SK-N-SH (cell line): ENCODE data around the gene CCNL2. TPM values are rescaled to one million over a fixed set of nuclear protein-coding genes. Genes with fewer than 3 reads are reported as not detected.

Source experiments
- CTCF ChIA-PET: fragments of 300-600, 350-600 bp; formaldehyde crosslinking; extraction: SDS; loops from one replicate; lab custom pipeline; 2021; lab: Yijun Ruan, JAX
- POLR2A ChIA-PET: fragments of 350-600 bp; sonication (Branson Sonifier 250); formaldehyde crosslinking; extraction: SDS; loops from one replicate; lab custom pipeline; 2020; ENCODE audit warnings: antibody characterized with exemption, inconsistent platforms; lab: Yijun Ruan, JAX
- DNase-seq: peaks from one replicate; pipeline ENCODE4 v3.0.0; 2012
- H2AFZ ChIP-seq: fragments of 200-600 bp; sonication (generic); 2 replicates; pipeline ENCODE4 v1.8.1; 2016; ENCODE audit warnings: antibody characterized with exemption, mild to moderate bottlenecking, low read depth
- H3F3A ChIP-seq: fragments of 200-600 bp; sonication (generic); replicated peaks from 2 replicates; pipeline ENCODE3; 2016; ENCODE audit warnings: antibody characterized with exemption, mild to moderate bottlenecking; ENCODE audit not compliant: insufficient read depth
- H3K27ac ChIP-seq, 2 experiments: fragments of 200-500 bp in 1 of 2; fragments of 200-600 bp in 1 of 2; sonication (Bioruptor generic) in 1 of 2; sonication (generic), shearing (Covaris generic) in 1 of 2; 2 replicates each; pipeline versions ENCODE4 v1.5.1 to v1.6.1; 2014 to 2016; ENCODE audit warnings: low read depth in 2 of 2, inconsistent platforms in 1 of 2, low read length in 1 of 2, mild to moderate bottlenecking in 1 of 2, mixed read lengths in 1 of 2
- H3K27me3 ChIP-seq: fragments of 200-600 bp; sonication (generic), shearing (Covaris generic); 2 replicates; pipeline ENCODE4 v1.6.1; 2016; ENCODE audit warnings: mixed run types; ENCODE audit not compliant: insufficient read depth
- H3K36me3 ChIP-seq, 2 experiments: fragments of 200-500 bp in 1 of 2; fragments of 200-600 bp in 1 of 2; sonication (Bioruptor generic) in 1 of 2; sonication (generic) in 1 of 2; replicated peaks in 1 of 2; 2 replicates each; pipeline versions ENCODE3 to v1.5.1; 2014 to 2016; ENCODE audit warnings: low read length in 1 of 2, mild to moderate bottlenecking in 1 of 2; ENCODE audit not compliant: insufficient read depth in 2 of 2, control insufficient read depth in 1 of 2
- H3K4me1 ChIP-seq, 2 experiments: fragments of 200-500 bp in 1 of 2; fragments of 200-600 bp in 1 of 2; sonication (Bioruptor generic) in 1 of 2; sonication (generic), shearing (Covaris generic) in 1 of 2; 2 replicates each; pipeline versions ENCODE4 v1.5.1 to v1.6.1; 2014 to 2016; ENCODE audit warnings: low read depth in 1 of 2, low read length in 1 of 2, mixed run types in 1 of 2; ENCODE audit not compliant: insufficient read depth in 2 of 2, control insufficient read depth in 1 of 2
- H3K4me2 ChIP-seq: fragments of 200-600 bp; sonication (generic), shearing (Covaris generic); 2 replicates; pipeline ENCODE4 v1.6.1; 2017; ENCODE audit warnings: mixed run types
- H3K4me3 ChIP-seq, 2 experiments: fragments of 200-500 bp in 1 of 2; fragments of 200-600 bp in 1 of 2; sonication (Bioruptor generic) in 1 of 2; sonication (generic), shearing (Covaris generic) in 1 of 2; 2 replicates each; pipeline versions ENCODE4 v1.5.1 to v1.8.1; 2014 to 2016; ENCODE audit warnings: low read depth in 2 of 2, inconsistent platforms in 1 of 2, low read length in 1 of 2, mild to moderate bottlenecking in 1 of 2, mixed read lengths in 1 of 2, moderate library complexity in 1 of 2
- H3K79me2 ChIP-seq: fragments of 200-600 bp; sonication (generic); 2 replicates; pipeline ENCODE4 v1.8.1; 2017; ENCODE audit warnings: mild to moderate bottlenecking; ENCODE audit not compliant: insufficient read depth
- H3K9ac ChIP-seq: fragments of 200-600 bp; sonication (generic); 2 replicates; pipeline ENCODE4 v1.6.1; 2017; ENCODE audit warnings: mixed run types
- H3K9me2 ChIP-seq: fragments of 200-600 bp; sonication (generic); 2 replicates; pipeline ENCODE4 v1.6.1; 2017; ENCODE audit warnings: mixed run types
- H3K9me3 ChIP-seq: fragments of 200-600 bp; sonication (generic); 2 replicates; pipeline ENCODE4 v1.6.1; 2017; ENCODE audit warnings: mixed run types, mild to moderate bottlenecking, moderate library complexity
- H4K20me1 ChIP-seq: fragments of 200-600 bp; sonication (generic); 2 replicates; pipeline ENCODE4 v1.6.1; 2017; ENCODE audit warnings: mild to moderate bottlenecking, mixed run types; ENCODE audit not compliant: insufficient read depth
- EP300 ChIP-seq, 2 experiments: IDR thresholded peaks; 2 replicates each; pipeline versions ENCODE4 v1.4.0 to v1.6.1; 2012; ENCODE audit warnings: borderline replicate concordance in 1 of 2, low read depth in 1 of 2, low read length in 1 of 2
- FOXM1 ChIP-seq: IDR thresholded peaks from 2 replicates; pipeline ENCODE4 v1.4.0; 2012; ENCODE audit warnings: low read depth, mild to moderate bottlenecking
- GABPA ChIP-seq: IDR thresholded peaks from 2 replicates; pipeline ENCODE4 v1.4.0; 2012; ENCODE audit warnings: low read depth, mild to moderate bottlenecking
- GATA2 ChIP-seq: sonication (generic); formaldehyde crosslinking; IDR thresholded peaks from 2 replicates; pipeline ENCODE4 v1.5.0; 2020; ENCODE audit warnings: mild to moderate bottlenecking, missing genetic modification reagents
- MEF2A ChIP-seq: IDR thresholded peaks from 2 replicates; pipeline ENCODE4 v1.4.0; 2012; ENCODE audit warnings: low read depth, borderline replicate concordance
- NFIC ChIP-seq: IDR thresholded peaks from 2 replicates; pipeline ENCODE4 v1.4.0; 2012; ENCODE audit warnings: borderline replicate concordance
- POLR2AphosphoS5 ChIP-seq: IDR thresholded peaks from 2 replicates; pipeline ENCODE4 v1.6.1; 2012; ENCODE audit warnings: low read depth, low read length
- RAD21 ChIP-seq: IDR thresholded peaks from 2 replicates; pipeline ENCODE4 v1.6.1; 2012; ENCODE audit warnings: mild to moderate bottlenecking, low read length
- RCOR1 ChIP-seq: fragments of 150-350 bp; IDR thresholded peaks from 2 replicates; pipeline ENCODE4 v1.6.1; 2017; ENCODE audit warnings: antibody characterized with exemption, low read length
- SIN3A ChIP-seq: IDR thresholded peaks from 2 replicates; pipeline ENCODE4 v1.6.1; 2012; ENCODE audit warnings: low read depth, mild to moderate bottlenecking, low read length, moderate library complexity, borderline replicate concordance
- SMC3 ChIP-seq: IDR thresholded peaks from 2 replicates; pipeline ENCODE4 v1.6.1; 2012; ENCODE audit warnings: low read depth, low read length, improper control_type of control experiment
- TCF12 ChIP-seq: IDR thresholded peaks from 2 replicates; pipeline ENCODE4 v1.4.0; 2012
- TEAD4 ChIP-seq: IDR thresholded peaks from 2 replicates; pipeline ENCODE4 v1.4.0; 2012; ENCODE audit warnings: mild to moderate bottlenecking, borderline replicate concordance; ENCODE audit not compliant: insufficient read depth
- WGBS: methylation state at CpG from one replicate; pipeline ENCODE4 v1.1.6; 2017; ENCODE audit warnings: low lambda C conversion rate; 5-methylcytosine and 5-hydroxymethylcytosine counted together
- polyA plus RNA-seq, 3 experiments: library from polyadenylated mRNA; depleted of rRNA; stranded (reverse); fragments of >200 nt; gene quantifications; 2 replicates each; pipeline ENCODE4 v1.2.3, GENCODE V29; 2012
- TF ChIP-seq, protein P1 (sequence below): IDR thresholded peaks from 2 replicates; pipeline ENCODE4 v1.6.1; 2012; ENCODE audit warnings: mild to moderate bottlenecking, low read depth, low read length, moderate library complexity
- TF ChIP-seq, protein P2 (sequence below): IDR thresholded peaks from 2 replicates; pipeline ENCODE4 v1.4.0; 2012; ENCODE audit warnings: low read depth, borderline replicate concordance
- TF ChIP-seq, protein P3 (sequence below): fragments of 200-600 bp; sonication (generic); IDR thresholded peaks from 2 replicates; pipeline ENCODE4 v1.6.1; 2017; ENCODE audit warnings: antibody characterized with exemption, mild to moderate bottlenecking, moderate library complexity
- TF ChIP-seq, protein P4 (sequence below): IDR thresholded peaks from 2 replicates; pipeline ENCODE4 v1.4.0; 2012; ENCODE audit warnings: low read depth, borderline replicate concordance
- TF ChIP-seq, protein P5 (sequence below): IDR thresholded peaks from 2 replicates; pipeline ENCODE4 v1.4.0; 2012; ENCODE audit warnings: low read depth
- TF ChIP-seq, protein P6 (sequence below): fragments of 150-350 bp; IDR thresholded peaks from 2 replicates; pipeline ENCODE4 v1.6.1; 2016; ENCODE audit warnings: mild to moderate bottlenecking, low read depth, low read length

The CCNL2 gene
- polyA plus RNA-seq, 1 of the 3 experiments (the other 2 are of a cell fraction), result 362 TPM

DNA sequence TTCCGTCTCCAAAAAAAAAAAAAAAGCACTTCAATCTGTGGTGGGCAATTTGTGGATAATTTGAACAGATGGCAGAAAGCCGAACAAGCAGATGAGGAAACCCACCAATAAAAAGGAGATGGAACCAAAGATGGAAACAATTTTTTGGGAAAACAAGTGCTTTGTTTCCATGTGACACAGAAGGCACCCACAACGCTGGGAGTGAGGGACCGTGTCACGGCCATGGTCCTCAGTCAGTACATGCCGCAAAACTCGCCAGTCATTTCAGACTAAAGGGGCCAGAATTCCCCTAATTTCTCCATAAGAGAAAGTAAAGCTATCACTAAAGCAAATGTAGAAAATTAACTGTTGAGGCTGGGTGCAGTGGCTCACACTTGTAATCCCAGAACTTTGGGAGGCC, 5.0 kb downstream of the CCNL2 start:
- Histone ChIP-seq H3K9me3 (no peaks in the 10 kb centered on the region), H4K20me1 (0 out of 2 replicates have a peak, but pooled peaks cover 4% of the 10 kb centered on the region), H3K27ac (no peak overlapping the region), H3K4me2 (no peak overlapping the region), H2AFZ (no peak overlapping the region), H3K79me2 (peaks cover 79% of the 10 kb centered on the region), H3K9me2 (no peaks in the 10 kb centered on the region), H3K4me3 (no peak overlapping the region), H3K27me3 (no peaks in the 10 kb centered on the region), H3K36me3 (peaks cover 55 to 59% of the 10 kb centered on the region in 2 experiments), H3F3A (no peaks in the 10 kb centered on the region), H3K9ac (no peak overlapping the region), H3K4me1 (peaks cover 6 to 7% of the 10 kb centered on the region in 2 experiments; a peak in 1 of 4 replicates)
- POLR2A ChIA-PET, result no interaction called here
- DNase-seq, result no peak
- CTCF ChIA-PET, result no interaction called here
- 97% methylated on average over 7 of the region's 7 CpGs for WGBS
- TF ChIP-seq GABPA, result no peak
- TF ChIP-seq, protein P1, sequence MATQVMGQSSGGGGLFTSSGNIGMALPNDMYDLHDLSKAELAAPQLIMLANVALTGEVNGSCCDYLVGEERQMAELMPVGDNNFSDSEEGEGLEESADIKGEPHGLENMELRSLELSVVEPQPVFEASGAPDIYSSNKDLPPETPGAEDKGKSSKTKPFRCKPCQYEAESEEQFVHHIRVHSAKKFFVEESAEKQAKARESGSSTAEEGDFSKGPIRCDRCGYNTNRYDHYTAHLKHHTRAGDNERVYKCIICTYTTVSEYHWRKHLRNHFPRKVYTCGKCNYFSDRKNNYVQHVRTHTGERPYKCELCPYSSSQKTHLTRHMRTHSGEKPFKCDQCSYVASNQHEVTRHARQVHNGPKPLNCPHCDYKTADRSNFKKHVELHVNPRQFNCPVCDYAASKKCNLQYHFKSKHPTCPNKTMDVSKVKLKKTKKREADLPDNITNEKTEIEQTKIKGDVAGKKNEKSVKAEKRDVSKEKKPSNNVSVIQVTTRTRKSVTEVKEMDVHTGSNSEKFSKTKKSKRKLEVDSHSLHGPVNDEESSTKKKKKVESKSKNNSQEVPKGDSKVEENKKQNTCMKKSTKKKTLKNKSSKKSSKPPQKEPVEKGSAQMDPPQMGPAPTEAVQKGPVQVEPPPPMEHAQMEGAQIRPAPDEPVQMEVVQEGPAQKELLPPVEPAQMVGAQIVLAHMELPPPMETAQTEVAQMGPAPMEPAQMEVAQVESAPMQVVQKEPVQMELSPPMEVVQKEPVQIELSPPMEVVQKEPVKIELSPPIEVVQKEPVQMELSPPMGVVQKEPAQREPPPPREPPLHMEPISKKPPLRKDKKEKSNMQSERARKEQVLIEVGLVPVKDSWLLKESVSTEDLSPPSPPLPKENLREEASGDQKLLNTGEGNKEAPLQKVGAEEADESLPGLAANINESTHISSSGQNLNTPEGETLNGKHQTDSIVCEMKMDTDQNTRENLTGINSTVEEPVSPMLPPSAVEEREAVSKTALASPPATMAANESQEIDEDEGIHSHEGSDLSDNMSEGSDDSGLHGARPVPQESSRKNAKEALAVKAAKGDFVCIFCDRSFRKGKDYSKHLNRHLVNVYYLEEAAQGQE, result no peak
- TF ChIP-seq NFIC, result no peak
- no peak for TF ChIP-seq TEAD4
- TF ChIP-seq RCOR1, result no peak
- no peak for TF ChIP-seq RAD21
- no peak for TF ChIP-seq POLR2AphosphoS5

DNA sequence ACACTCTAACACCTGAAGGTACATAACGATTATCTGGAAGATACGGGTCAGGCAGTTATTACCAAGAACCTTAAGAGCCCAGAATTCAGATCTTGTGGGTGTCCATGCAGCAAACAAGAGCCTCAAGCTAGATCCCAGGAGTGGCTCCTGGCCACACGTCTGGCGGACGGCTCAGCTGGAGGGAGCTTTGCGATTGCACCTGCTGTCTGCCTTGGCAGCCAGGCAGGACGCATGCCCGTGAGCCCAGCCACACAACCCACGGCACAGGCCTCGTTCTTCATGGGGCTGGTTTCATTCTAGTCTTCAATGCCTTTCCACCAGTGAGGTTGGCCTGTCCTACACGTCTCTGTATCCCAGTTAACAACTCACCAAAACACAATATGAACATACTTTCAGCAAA, 5.7 kb downstream of the CCNL2 start:
- H2AFZ ChIP-seq, result no peak overlapping the region
- no peak overlapping the region for H3K27ac ChIP-seq
- H3K27me3 ChIP-seq, result no peaks in the 10 kb centered on the region
- no peaks in the 10 kb centered on the region for H3F3A ChIP-seq
- TF ChIP-seq MEF2A (no peak), EP300 (IDR thresholded peaks at IDR 0.05; ENCODE audit: borderline replicate concordance in 1 of 2, low read depth in 1 of 2, low read length in 1 of 2) (no peak), FOXM1 (no peak), GATA2 (CRISPR knock-in tag) (no peak), TCF12 (no peak), SIN3A (no peak), RAD21 (no peak), SMC3 (no peak)
- TF ChIP-seq, protein P2, sequence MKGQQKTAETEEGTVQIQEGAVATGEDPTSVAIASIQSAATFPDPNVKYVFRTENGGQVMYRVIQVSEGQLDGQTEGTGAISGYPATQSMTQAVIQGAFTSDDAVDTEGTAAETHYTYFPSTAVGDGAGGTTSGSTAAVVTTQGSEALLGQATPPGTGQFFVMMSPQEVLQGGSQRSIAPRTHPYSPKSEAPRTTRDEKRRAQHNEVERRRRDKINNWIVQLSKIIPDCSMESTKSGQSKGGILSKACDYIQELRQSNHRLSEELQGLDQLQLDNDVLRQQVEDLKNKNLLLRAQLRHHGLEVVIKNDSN, result no peak
- TF ChIP-seq, protein P3, sequence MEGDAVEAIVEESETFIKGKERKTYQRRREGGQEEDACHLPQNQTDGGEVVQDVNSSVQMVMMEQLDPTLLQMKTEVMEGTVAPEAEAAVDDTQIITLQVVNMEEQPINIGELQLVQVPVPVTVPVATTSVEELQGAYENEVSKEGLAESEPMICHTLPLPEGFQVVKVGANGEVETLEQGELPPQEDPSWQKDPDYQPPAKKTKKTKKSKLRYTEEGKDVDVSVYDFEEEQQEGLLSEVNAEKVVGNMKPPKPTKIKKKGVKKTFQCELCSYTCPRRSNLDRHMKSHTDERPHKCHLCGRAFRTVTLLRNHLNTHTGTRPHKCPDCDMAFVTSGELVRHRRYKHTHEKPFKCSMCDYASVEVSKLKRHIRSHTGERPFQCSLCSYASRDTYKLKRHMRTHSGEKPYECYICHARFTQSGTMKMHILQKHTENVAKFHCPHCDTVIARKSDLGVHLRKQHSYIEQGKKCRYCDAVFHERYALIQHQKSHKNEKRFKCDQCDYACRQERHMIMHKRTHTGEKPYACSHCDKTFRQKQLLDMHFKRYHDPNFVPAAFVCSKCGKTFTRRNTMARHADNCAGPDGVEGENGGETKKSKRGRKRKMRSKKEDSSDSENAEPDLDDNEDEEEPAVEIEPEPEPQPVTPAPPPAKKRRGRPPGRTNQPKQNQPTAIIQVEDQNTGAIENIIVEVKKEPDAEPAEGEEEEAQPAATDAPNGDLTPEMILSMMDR, result no peak
- TF ChIP-seq, protein P4, sequence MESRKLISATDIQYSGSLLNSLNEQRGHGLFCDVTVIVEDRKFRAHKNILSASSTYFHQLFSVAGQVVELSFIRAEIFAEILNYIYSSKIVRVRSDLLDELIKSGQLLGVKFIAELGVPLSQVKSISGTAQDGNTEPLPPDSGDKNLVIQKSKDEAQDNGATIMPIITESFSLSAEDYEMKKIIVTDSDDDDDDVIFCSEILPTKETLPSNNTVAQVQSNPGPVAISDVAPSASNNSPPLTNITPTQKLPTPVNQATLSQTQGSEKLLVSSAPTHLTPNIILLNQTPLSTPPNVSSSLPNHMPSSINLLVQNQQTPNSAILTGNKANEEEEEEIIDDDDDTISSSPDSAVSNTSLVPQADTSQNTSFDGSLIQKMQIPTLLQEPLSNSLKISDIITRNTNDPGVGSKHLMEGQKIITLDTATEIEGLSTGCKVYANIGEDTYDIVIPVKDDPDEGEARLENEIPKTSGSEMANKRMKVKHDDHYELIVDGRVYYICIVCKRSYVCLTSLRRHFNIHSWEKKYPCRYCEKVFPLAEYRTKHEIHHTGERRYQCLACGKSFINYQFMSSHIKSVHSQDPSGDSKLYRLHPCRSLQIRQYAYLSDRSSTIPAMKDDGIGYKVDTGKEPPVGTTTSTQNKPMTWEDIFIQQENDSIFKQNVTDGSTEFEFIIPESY, result no peak
- TF ChIP-seq, protein P5, sequence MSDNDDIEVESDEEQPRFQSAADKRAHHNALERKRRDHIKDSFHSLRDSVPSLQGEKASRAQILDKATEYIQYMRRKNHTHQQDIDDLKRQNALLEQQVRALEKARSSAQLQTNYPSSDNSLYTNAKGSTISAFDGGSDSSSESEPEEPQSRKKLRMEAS, result no peak
- TF ChIP-seq, protein P6, sequence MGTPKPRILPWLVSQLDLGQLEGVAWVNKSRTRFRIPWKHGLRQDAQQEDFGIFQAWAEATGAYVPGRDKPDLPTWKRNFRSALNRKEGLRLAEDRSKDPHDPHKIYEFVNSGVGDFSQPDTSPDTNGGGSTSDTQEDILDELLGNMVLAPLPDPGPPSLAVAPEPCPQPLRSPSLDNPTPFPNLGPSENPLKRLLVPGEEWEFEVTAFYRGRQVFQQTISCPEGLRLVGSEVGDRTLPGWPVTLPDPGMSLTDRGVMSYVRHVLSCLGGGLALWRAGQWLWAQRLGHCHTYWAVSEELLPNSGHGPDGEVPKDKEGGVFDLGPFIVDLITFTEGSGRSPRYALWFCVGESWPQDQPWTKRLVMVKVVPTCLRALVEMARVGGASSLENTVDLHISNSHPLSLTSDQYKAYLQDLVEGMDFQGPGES, result no peak
- POLR2A ChIA-PET, result no interaction called here
- H3K9me3 ChIP-seq, result no peaks in the 10 kb centered on the region
- no peak overlapping the region for H3K4me3 ChIP-seq
- no peak overlapping the region for H3K4me2 ChIP-seq
- DNase-seq, result no peak
- no peak overlapping the region for H3K9ac ChIP-seq
- H3K36me3 ChIP-seq, result peaks cover 55 to 62% of the 10 kb centered on the region in 2 experiments
- 97% methylated on average over 10 of the region's 11 CpGs for WGBS
- 0 out of 2 replicates have a peak, but pooled peaks cover 4% of the 10 kb centered on the region for H4K20me1 ChIP-seq
- H3K4me1 ChIP-seq, result peaks cover 6 to 7% of the 10 kb centered on the region in 2 experiments; a peak in 1 of 4 replicates
- no peaks in the 10 kb centered on the region for H3K9me2 ChIP-seq
- CTCF ChIA-PET, result interaction anchor here (1.5 kb wide), 1 partner anchor 16 kb away, joined by 3 read pairs; no protein-coding TSS in a partner anchor
- H3K79me2 ChIP-seq, result peaks cover 73% of the 10 kb centered on the region
